K562 (cell line): Measurements from ENCODE around the gene PLA2G3. TPM values are rescaled to one million over a fixed set of nuclear protein-coding genes. Genes with fewer than 3 reads are reported as not detected.

ENCODE experiments used
- ATAC-seq: fragments of 200-7000 bp; cut with Tn5 transposase; 3 replicates; pipeline ENCODE4 v1.9.1; 2020; ENCODE audit warnings: moderate library complexity
- BruUV-seq: library from RNA; stranded (reverse); fragments of 400-500 nt; replicated peaks from 2 replicates; lab custom pipeline; 2021; lab: Mats Ljungman, UMichigan
- CTCF ChIA-PET: fragments of 300-600 bp; formaldehyde crosslinking; extraction: SDS; loops from one replicate; lab custom pipeline; 2021; ENCODE audit warnings: low intra/inter-chr PET ratio; lab: Yijun Ruan, JAX
- POLR2A ChIA-PET: fragments of 300-600, 350-650 bp; sonication (Branson Sonifier 250); formaldehyde crosslinking; extraction: SDS; loops from one replicate; lab custom pipeline; 2021; ENCODE audit warnings: antibody characterized with exemption, inconsistent platforms; lab: Yijun Ruan, JAX
- DNase-seq, 4 experiments: peaks; one replicate each; pipeline versions ENCODE4 v3.0.0 to v3.0.0-alpha.2; 2011 to 2018; ENCODE audit warnings: low spot score in 3 of 4, mixed read lengths in 3 of 4; ENCODE audit errors: extremely low read depth in 1 of 4
- FAIRE-seq: peaks from 2 replicates; lab custom pipeline; 2011; peaks lifted over from hg19 to GRCh38; lab: Jason Lieb, UNC
- H2AFZ ChIP-seq: 2 replicates; pipeline ENCODE4 v1.6.0; 2011; ENCODE audit warnings: low read depth, low read length, control low read depth, inconsistent platforms
- H3K27ac ChIP-seq: fragments of 200-600 bp; 3 replicates; pipeline ENCODE4 v1.8.0; 2011; ENCODE audit warnings: low read depth, mild to moderate bottlenecking, control low read depth, inconsistent platforms, low read length, moderate library complexity, mixed read lengths; ENCODE audit errors: extremely low read depth
- H3K27me3 ChIP-seq, 2 experiments: fragments of 300-600 bp in 1 of 2; 2 replicates in 1 of 2; 3 replicates in 1 of 2; pipeline versions ENCODE4 v1.6.0 to v1.8.0; 2011; ENCODE audit warnings: inconsistent platforms in 2 of 2, low read length in 2 of 2, mild to moderate bottlenecking in 1 of 2, mixed read lengths in 1 of 2, moderate library complexity in 1 of 2; ENCODE audit not compliant: control insufficient read depth in 2 of 2, insufficient read depth in 2 of 2
- H3K36me3 ChIP-seq: fragments of 300-600 bp; 3 replicates; pipeline ENCODE4 v1.8.0; 2011; ENCODE audit warnings: mild to moderate bottlenecking, low read length, inconsistent platforms; ENCODE audit not compliant: control insufficient read depth, insufficient read depth
- H3K4me1 ChIP-seq, 2 experiments: fragments of 200-600 bp in 1 of 2; replicated peaks in 1 of 2; 2 replicates in 1 of 2; 3 replicates in 1 of 2; pipeline versions ENCODE4 v1.5.1 to v1.8.0; 2011; ENCODE audit warnings: inconsistent platforms in 2 of 2, low read length in 2 of 2, mild to moderate bottlenecking in 1 of 2, mixed read lengths in 1 of 2, moderate library complexity in 1 of 2; ENCODE audit not compliant: control insufficient read depth in 2 of 2, insufficient read depth in 2 of 2
- H3K4me2 ChIP-seq: 2 replicates; pipeline ENCODE4 v1.6.1; 2011; ENCODE audit warnings: low read length, control low read depth, inconsistent platforms, mixed read lengths; ENCODE audit not compliant: insufficient read depth
- H3K4me3 ChIP-seq: fragments of 200-600 bp; sonication (generic), shearing (Covaris generic); 2 replicates; pipeline ENCODE4 v1.5.1; 2016; ENCODE audit warnings: control low read depth, inconsistent platforms
- H3K79me2 ChIP-seq: fragments of 200-600 bp; 3 replicates; pipeline ENCODE4 v1.8.0; 2011; ENCODE audit warnings: low read length, inconsistent platforms; ENCODE audit not compliant: control insufficient read depth, insufficient read depth
- H3K9ac ChIP-seq, 2 experiments: 2 replicates each; pipeline versions ENCODE4 v1.6.0 to v1.6.1; 2011; ENCODE audit warnings: low read depth in 2 of 2, low read length in 2 of 2, control low read depth in 1 of 2, inconsistent platforms in 1 of 2, mild to moderate bottlenecking in 1 of 2, mixed read lengths in 1 of 2; ENCODE audit not compliant: insufficient read depth in 1 of 2
- H3K9me1 ChIP-seq: one replicate; pipeline ENCODE4 v1.6.0; 2011; ENCODE audit warnings: inconsistent platforms, mild to moderate bottlenecking, low read length, moderate library complexity; ENCODE audit not compliant: control insufficient read depth, insufficient read depth
- H3K9me3 ChIP-seq: replicated peaks from 2 replicates; pipeline ENCODE4 v1.5.1; 2011; ENCODE audit warnings: low read depth, low read length, inconsistent platforms; ENCODE audit not compliant: control insufficient read depth, insufficient read depth
- H4K20me1 ChIP-seq: replicated peaks from 2 replicates; pipeline ENCODE4 v1.6.1; 2011; ENCODE audit warnings: low read length, inconsistent platforms, mixed read lengths; ENCODE audit not compliant: control insufficient read depth, insufficient read depth
- CXXC5 ChIP-seq: fragments of 250-450 bp; sonication (Bioruptor Pico); IDR thresholded peaks from 2 replicates; pipeline ENCODE4 v1.8.0; 2022; ENCODE audit warnings: inconsistent platforms, mild to moderate bottlenecking, moderate library complexity
- FOXM1 ChIP-seq, 2 experiments: fragments of 450-650 bp in 1 of 2; sonication (generic) in 1 of 2; formaldehyde crosslinking in 1 of 2; IDR thresholded peaks; 2 replicates each; pipeline versions ENCODE4 v1.6.1 to v1.9.0; 2017 to 2022; ENCODE audit warnings: low read depth in 2 of 2, mild to moderate bottlenecking in 2 of 2, missing genetic modification reagents in 1 of 2, moderate library complexity in 1 of 2
- IRF2 ChIP-seq: sonication (generic); formaldehyde crosslinking; IDR thresholded peaks from 2 replicates; pipeline ENCODE4 v1.8.1; 2022; ENCODE audit warnings: mild to moderate bottlenecking, missing genetic modification reagents
- NFE2L1 ChIP-seq: fragments of 450-650 bp; IDR thresholded peaks from 2 replicates; pipeline ENCODE4 v1.6.1; 2016; ENCODE audit warnings: missing genetic modification characterization, low read depth, mild to moderate bottlenecking, missing compliant biosample characterization, moderate library complexity, borderline replicate concordance
- TAF1 ChIP-seq: IDR thresholded peaks from 2 replicates; pipeline ENCODE4 v1.6.1; 2011; ENCODE audit warnings: mild to moderate bottlenecking, low read length, moderate library complexity; ENCODE audit not compliant: insufficient read depth, control insufficient read depth, severe bottlenecking; ENCODE audit errors: extremely low read depth
- XRCC3 ChIP-seq: fragments of 450-650 bp; IDR thresholded peaks from 2 replicates; pipeline ENCODE4 v1.6.1; 2017; ENCODE audit warnings: mild to moderate bottlenecking, moderate library complexity
- WGBS: fragments of 100-300 bp; shearing (Covaris generic); methylation state at CpG from one replicate; pipeline ENCODE4 v1.1.6; 2016; ENCODE audit warnings: low coverage, mixed read lengths; ENCODE audit not compliant: insufficient coverage; ENCODE audit errors: missing lambda C conversion rate; 5-methylcytosine and 5-hydroxymethylcytosine counted together
- in situ Hi-C: fragments of 300-500 bp; cut with MboI; formaldehyde crosslinking; loops from 4 replicates; pipeline ENCODE4 v1.15.0; 2018; ENCODE audit warnings: inconsistent platforms, mixed read lengths
- intact Hi-C: fragments of 100-400 bp; cut with micrococcal nuclease; formaldehyde crosslinking; loops from 2 replicates; pipeline ENCODE4 v1.14.2; 2022
- polyA plus RNA-seq, 8 experiments: library from polyadenylated mRNA; depleted of rRNA in 4 of 8; stranded (reverse) in 5 of 8; unstranded in 3 of 8; fragments of >200 nt; fragmentation: Nextera tagmentation in 2 of 8; fragmentation: Illumina TruSeq in 1 of 8; extraction: Ambion mirVana in 2 of 8; extraction: Trizol in 1 of 8; gene quantifications; 2 replicates each; pipeline versions ENCODE4 v1.2.1 to v1.2.3, GENCODE V29; 2011 to 2014; ENCODE audit warnings: inconsistent platforms in 1 of 8, missing spikeins in 1 of 8
- total RNA-seq, 7 experiments: library from RNA; depleted of rRNA in 6 of 7; stranded (reverse); fragments of >200 nt in 6 of 7; fragmentation: Illumina TruSeq in 2 of 7; extraction: Trizol in 2 of 7; gene quantifications; 2 replicates each; pipeline versions ENCODE4 v1.2.1 to v1.2.3, GENCODE V29; 2011 to 2021; ENCODE audit warnings: low replicate concordance in 1 of 7
- TF ChIP-seq, protein P1 (sequence below): sonication (generic); IDR thresholded peaks from 2 replicates; pipeline ENCODE4 v1.6.1; 2016

PLA2G3 gene
- total and polyA plus RNA-seq, 9 of the 15 experiments (the other 6 are each of a cell fraction or from before 2014, with no cell fraction given): 0.18 to 1.4 (median 0.64) TPM

DNA sequence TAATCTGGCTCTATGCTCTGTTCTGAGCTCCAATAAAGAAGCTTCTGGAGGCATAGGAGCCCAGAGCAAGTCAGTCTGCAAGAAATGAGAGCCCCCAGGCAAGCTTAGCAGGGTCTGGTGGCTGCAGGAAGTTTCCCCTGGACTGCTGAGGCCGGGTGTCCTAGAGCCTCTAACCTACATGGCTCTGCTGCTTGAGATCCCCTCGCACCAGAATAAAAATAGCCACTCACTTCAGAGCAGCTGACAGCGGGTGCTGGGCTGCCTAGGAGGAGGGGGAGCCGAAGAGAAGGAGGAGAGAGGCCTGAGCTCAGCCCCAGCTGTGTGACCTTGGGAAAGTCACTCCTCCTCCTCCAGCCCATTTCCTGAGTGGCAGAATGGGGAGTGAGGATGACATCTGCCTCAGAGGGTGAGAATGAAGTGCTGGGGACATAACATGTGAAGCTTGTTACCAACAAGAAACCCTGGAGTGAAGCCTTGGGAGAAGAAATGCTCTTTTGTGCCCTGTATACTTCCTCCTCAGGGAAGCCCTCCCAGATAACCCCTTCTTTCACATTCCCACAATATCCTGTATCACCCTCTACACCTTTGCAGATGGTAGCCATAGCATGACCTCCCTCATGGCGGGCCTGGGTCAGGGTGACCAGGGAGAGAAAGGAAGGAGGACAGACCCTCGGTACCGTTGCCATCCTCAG, 21.1 kb downstream of the PLA2G3 start (continued):
- TF ChIP-seq FOXM1 (IDR thresholded peaks at IDR 0.05; ENCODE audit: low read depth) (no peak), FOXM1 (CRISPR knock-in tag; IDR thresholded peaks at IDR 0.05; ENCODE audit: low read depth) (no peak), CXXC5 (no peak), IRF2 (CRISPR knock-in tag) (no peak), NFE2L1 (tag) (no peak), XRCC3 (no peak)
- TF ChIP-seq, all 486 proteins: peak for 5

DNA sequence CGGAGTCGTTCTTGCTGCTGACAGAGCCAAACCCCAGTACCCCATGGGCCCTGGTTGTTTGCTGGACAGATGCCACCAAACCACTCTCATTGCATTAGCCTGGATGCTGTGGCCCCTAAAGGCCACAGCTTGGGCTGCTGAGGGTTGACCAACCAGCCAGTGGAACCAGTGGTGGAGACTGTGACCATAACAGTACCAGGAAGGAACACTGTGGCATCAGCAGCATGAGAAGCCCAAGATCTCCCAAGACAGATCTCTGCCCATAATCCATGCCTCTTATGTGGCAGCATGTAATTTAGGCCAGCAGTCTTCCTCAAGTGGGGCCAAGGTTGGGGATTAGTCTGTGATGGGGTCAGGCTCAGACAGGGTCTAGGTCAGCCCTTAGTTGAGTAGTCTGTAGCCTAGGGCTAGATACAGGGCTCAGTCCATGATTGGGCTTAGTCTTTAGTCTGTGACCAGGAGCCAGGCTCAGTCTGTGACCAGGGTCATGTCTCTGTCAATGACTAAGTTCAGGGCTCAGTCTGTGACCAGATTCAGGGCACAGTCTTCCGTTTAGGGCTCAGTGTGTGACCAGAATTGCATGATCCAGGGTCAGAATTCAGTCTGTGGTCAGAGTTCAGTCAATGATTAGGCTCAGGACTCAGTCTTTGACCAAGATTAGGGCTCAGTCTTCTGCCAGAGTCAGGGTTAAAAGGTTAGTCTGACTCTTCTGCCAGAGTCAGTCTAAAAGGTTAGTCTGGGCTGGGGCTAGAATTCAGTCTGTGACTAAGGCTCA, 22.1 kb downstream of the PLA2G3 start:
- FAIRE-seq (peak; percentile 57), ATAC-seq (peak; percentile 12; the same call in 1 of the 3 replicates), DNase-seq (no peak)
- no peak overlapping the region for H3K27ac ChIP-seq
- H2AFZ ChIP-seq: peak overlapping the region; percentile 55; the same call in 1 of the 2 replicates
- BruUV-seq: no TSS peak
- intact Hi-C loops: no loop called here
- no peaks in the 10 kb centered on the region for H3K36me3 ChIP-seq
- 43% methylated on average over 3 of the region's 3 CpGs for WGBS
- H3K4me1 ChIP-seq: peaks cover 26 to 29% of the 10 kb centered on the region in 2 experiments
- no peak for TF ChIP-seq TAF1
- TF ChIP-seq, protein P1, sequence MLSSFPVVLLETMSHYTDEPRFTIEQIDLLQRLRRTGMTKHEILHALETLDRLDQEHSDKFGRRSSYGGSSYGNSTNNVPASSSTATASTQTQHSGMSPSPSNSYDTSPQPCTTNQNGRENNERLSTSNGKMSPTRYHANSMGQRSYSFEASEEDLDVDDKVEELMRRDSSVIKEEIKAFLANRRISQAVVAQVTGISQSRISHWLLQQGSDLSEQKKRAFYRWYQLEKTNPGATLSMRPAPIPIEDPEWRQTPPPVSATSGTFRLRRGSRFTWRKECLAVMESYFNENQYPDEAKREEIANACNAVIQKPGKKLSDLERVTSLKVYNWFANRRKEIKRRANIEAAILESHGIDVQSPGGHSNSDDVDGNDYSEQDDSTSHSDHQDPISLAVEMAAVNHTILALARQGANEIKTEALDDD: 0 out of 2 replicates have a peak, but pooled peaks have one; percentile 44
- H3K9me1 ChIP-seq: no peaks in the 10 kb centered on the region
- H3K79me2 ChIP-seq: no peaks in the 10 kb centered on the region
- no peak overlapping the region for H3K4me2 ChIP-seq
- in situ Hi-C loops: no loop called here
- CTCF ChIA-PET: no interaction called here
- no peaks in the 10 kb centered on the region for H4K20me1 ChIP-seq
- H3K9me3 ChIP-seq: no peaks in the 10 kb centered on the region
- H3K27me3 ChIP-seq: no peaks in the 10 kb centered on the region
- POLR2A ChIA-PET: interaction anchor here (1.0 to 1.6 kb wide), 2 partner anchors 11 to 14 kb away, joined by 3 to 4 read pairs; partner anchors contain the start of gene SELENOM
- peak overlapping the region in 1 of 2 experiments; percentile 76; a peak in 1 of 4 replicates for H3K9ac ChIP-seq
- H3K4me3 ChIP-seq: no peak overlapping the region
